Progenitor cell of endocrine pancreas (in vitro differentiated cells): ENCODE results near the gene RAI1. TPM values are rescaled to one million over a fixed set of nuclear protein-coding genes. Genes with fewer than 3 reads are reported as not detected.

Experiments used
- DNase-seq: peaks from one replicate; pipeline ENCODE4 v3.0.0; 2021; ENCODE audit warnings: low spot score; ENCODE audit not compliant: unreplicated experiment
- H3K27ac Mint-ChIP-seq: 2 replicates; pipeline ENCODE4 v1.8.0; 2021; ENCODE audit warnings: mild to moderate bottlenecking, moderate library complexity, mixed read lengths
- H3K27me3 Mint-ChIP-seq: 2 replicates; pipeline ENCODE4 v1.8.0; 2021; ENCODE audit warnings: mixed read lengths
- H3K36me3 Mint-ChIP-seq: 2 replicates; pipeline ENCODE4 v1.8.0; 2022; ENCODE audit warnings: mixed read lengths; ENCODE audit not compliant: insufficient read depth
- H3K4me1 Mint-ChIP-seq: 2 replicates; pipeline ENCODE4 v1.8.0; 2021; ENCODE audit warnings: low read depth, mixed read lengths
- H3K4me3 Mint-ChIP-seq: 2 replicates; pipeline ENCODE4 v1.8.0; 2021; ENCODE audit warnings: low read depth, mild to moderate bottlenecking, moderate library complexity, mixed read lengths
- H3K9me3 Mint-ChIP-seq: 2 replicates; pipeline ENCODE4 v1.8.0; 2021; ENCODE audit warnings: low read depth, mixed read lengths
- total RNA-seq: library from RNA; stranded (reverse); gene quantifications from 2 replicates; pipeline ENCODE4 v1.2.1, GENCODE V29; 2021
- TF ChIP-seq, protein P1 (sequence below): fragments of 200-600 bp; sonication (generic); IDR thresholded peaks from one replicate; pipeline ENCODE4 v1.5.0; 2021; ENCODE audit warnings: antibody characterized with exemption, mild to moderate bottlenecking; ENCODE audit not compliant: unreplicated experiment

RAI1 gene
- total RNA-seq, 1 donor from 2014 or later = 75.0 TPM

DNA sequence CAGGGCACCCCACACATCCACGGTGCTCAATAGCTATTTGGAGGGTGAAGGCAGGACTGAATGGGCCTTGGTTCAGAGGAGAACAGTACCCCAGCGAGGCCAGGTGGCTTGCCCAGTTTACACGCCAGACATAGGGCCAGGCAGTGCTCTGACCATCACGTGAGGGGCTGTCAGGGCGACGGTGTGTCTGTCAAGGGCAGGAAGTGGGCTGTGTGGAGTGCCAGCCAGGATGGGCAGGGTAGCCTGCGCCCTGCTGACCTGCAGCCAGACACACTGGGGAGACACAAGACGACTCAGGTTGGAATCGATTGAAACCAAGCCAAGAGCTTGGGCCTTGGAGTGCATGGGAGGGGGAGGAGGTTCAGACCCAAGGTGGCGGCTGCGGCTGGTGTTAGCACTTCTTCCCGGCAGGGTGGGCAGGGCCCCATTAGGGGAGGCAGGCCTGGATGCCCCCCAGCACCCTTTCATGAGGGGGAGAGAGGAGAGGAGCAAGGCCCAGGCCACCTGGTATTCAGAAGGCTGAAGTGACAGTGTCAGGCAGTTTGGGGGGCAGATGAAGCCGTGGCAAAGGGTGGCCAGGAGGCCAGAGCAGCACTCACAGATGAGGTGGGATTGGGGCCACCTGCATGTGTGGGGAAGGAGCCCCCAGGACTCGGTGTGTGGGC, 87.3 kb downstream of the RAI1 start:
- H3K27me3 Mint-ChIP-seq = no peaks in the 10 kb centered on the region
- TF ChIP-seq, protein P1, sequence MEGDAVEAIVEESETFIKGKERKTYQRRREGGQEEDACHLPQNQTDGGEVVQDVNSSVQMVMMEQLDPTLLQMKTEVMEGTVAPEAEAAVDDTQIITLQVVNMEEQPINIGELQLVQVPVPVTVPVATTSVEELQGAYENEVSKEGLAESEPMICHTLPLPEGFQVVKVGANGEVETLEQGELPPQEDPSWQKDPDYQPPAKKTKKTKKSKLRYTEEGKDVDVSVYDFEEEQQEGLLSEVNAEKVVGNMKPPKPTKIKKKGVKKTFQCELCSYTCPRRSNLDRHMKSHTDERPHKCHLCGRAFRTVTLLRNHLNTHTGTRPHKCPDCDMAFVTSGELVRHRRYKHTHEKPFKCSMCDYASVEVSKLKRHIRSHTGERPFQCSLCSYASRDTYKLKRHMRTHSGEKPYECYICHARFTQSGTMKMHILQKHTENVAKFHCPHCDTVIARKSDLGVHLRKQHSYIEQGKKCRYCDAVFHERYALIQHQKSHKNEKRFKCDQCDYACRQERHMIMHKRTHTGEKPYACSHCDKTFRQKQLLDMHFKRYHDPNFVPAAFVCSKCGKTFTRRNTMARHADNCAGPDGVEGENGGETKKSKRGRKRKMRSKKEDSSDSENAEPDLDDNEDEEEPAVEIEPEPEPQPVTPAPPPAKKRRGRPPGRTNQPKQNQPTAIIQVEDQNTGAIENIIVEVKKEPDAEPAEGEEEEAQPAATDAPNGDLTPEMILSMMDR = no peak
- H3K36me3 Mint-ChIP-seq = peaks cover 4% of the 10 kb centered on the region
- no peak overlapping the region for H3K27ac Mint-ChIP-seq
- H3K4me3 Mint-ChIP-seq = no peak overlapping the region
- peaks cover 21% of the 10 kb centered on the region for H3K4me1 Mint-ChIP-seq
- no peaks in the 10 kb centered on the region for H3K9me3 Mint-ChIP-seq
- DNase-seq = no peak

DNA sequence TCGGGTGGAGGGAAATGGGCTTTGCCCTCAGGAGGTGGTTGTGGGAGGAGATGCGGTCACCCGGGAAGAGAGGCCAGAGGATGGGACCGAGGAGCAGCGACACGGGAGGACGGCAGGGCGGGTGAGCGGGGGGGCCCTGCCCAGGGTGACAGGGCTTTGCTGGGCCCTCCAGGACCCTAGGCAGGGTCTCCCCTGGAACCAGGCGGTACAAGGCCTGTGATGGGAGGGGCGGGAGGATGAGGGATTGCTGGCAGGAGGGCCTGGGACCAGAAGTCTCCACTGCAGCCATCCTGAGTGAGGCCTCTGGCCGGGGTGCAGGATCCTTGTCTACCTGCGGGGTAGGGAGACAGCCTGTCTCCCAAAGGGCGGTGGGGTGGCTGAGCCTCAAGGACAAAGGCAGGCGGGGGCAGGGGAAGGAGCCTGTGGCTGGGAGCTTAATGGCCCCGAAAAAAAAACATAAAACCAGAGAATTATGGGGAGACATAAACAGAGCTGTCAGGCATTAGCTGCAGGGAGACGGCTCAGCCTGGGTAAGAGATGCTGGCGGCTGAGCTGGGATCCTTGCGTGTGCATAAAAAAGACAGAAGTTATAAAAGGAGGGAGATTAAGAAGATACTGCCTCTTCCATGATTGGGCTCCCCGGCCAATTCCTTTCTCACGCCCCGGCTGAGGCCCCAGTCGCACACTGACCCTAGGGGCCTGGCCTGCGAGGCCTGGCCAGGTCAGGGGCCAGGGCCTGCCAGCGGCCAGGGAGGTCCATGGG, 88.8 kb downstream of the RAI1 start:
- no peaks in the 10 kb centered on the region for H3K36me3 Mint-ChIP-seq
- no peak overlapping the region for H3K4me3 Mint-ChIP-seq
- H3K9me3 Mint-ChIP-seq = no peaks in the 10 kb centered on the region
- DNase-seq = no peak
- H3K27me3 Mint-ChIP-seq = no peaks in the 10 kb centered on the region
- peaks cover 21% of the 10 kb centered on the region for H3K4me1 Mint-ChIP-seq
- TF ChIP-seq, protein P1 = no peak
- peak overlapping the region; percentile 88 for H3K27ac Mint-ChIP-seq

DNA sequence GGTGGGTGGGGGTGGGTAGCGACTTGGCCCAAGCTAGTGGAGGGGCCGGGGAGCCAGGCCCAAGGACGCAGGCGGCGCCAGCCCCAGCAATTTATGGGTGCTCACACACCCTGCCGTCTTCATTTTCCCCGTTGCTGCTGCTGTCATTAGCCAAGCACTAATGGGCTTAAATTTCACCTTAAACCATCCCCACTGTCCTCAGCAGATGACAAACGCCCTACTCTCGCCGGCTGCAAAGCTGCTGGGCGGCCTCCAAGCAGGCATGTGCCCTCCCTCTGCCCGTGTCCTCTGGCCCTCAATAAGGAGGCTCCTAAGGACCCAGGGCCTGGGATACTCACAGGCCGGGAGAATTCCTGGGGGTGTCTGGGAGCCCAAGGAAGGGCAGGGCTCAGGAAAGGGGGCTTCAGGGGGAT, 89.4 kb downstream of the RAI1 start:
- H3K27ac Mint-ChIP-seq = no peak overlapping the region
- no peaks in the 10 kb centered on the region for H3K27me3 Mint-ChIP-seq
- no peak overlapping the region for H3K4me3 Mint-ChIP-seq
- TF ChIP-seq, protein P1 = no peak
- no peak for DNase-seq
- peaks cover 21% of the 10 kb centered on the region for H3K4me1 Mint-ChIP-seq
- H3K36me3 Mint-ChIP-seq = no peaks in the 10 kb centered on the region
- H3K9me3 Mint-ChIP-seq = no peaks in the 10 kb centered on the region

DNA sequence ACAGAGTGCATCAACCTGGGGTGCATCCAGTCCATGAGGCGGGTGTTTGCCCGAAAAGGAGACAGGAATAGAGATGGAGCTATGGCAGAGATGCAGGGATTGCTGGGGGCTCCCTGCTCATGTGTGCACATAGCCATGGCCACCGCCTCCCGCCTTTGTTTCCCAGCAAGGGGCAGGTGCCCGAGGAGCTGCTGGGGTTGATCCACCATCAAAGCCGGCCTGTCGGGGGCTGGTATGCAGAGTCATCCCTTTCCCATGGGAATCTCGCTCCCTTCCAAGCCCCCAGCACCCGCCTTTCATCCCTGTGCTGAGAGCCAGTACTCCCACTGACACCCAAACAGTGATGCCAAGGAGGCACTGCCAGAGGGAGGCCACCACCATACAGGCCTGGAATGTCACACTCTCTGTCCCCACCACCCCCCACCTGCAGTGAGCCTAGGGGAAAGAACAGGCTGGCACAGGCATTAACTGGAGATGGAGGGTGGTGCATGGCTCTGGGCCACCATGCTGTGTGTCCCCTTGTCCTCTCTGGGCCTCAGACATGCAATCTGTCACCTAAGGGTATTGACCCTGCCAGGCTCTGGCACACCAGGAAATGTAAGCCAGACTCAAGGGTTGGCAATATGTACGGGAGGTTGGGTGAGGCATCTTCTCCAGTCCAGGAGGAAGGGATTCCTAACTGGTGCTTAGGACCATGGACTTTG, 90.4 kb downstream of the RAI1 start:
- Mint-ChIP-seq H3K4me3 (no peak overlapping the region), H3K27ac (no peak overlapping the region), H3K27me3 (no peaks in the 10 kb centered on the region), H3K4me1 (peaks cover 15% of the 10 kb centered on the region), H3K36me3 (no peaks in the 10 kb centered on the region), H3K9me3 (no peaks in the 10 kb centered on the region)
- TF ChIP-seq, protein P1 = no peak
- no peak for DNase-seq

DNA sequence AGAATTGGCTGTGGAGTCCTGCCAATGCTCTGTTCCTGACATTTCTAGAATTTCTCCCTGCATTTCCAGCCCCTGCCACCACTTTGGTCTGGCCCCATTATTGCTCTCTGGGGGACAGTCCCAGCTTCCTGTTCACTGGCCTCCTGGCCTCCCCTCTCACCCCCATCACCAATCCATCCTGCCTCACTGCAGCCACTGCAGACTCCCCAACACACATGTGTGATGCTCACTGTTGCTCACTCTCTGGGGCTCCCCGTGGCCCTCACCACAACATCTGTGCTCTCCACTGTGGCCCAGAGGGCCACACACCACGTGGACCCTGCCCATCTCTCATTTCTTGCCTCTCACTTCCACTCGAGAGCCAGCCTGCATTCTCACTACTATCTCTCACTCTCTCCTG, 91.0 kb downstream of the RAI1 start:
- H3K4me1 Mint-ChIP-seq = peaks cover 14% of the 10 kb centered on the region
- DNase-seq = no peak
- TF ChIP-seq, protein P1 = no peak
- no peaks in the 10 kb centered on the region for H3K27me3 Mint-ChIP-seq
- H3K27ac Mint-ChIP-seq = peak overlapping the region; percentile 43
- no peak overlapping the region for H3K4me3 Mint-ChIP-seq
- no peaks in the 10 kb centered on the region for H3K36me3 Mint-ChIP-seq
- H3K9me3 Mint-ChIP-seq = no peaks in the 10 kb centered on the region
